Sciatic nerve (tissue), 2 donors: ENCODE measurements around the gene G2E3. TPM values are rescaled to one million over a fixed set of nuclear protein-coding genes. Genes with fewer than 3 reads are reported as not detected.
"Not testable (repeated sequence)": the region's sequence is repeated elsewhere in the genome, so short reads cannot be mapped to it uniquely, and the experiment has no call there.

Experiments
- ATAC-seq: fragments of 200-7000 bp; cut with Tn5 transposase; one replicate; pipeline ENCODE4 v1.9.1; 2020; ENCODE audit warnings: mild to moderate bottlenecking, moderate library complexity
- DNase-seq: peaks from one replicate; pipeline ENCODE4 v3.0.0-alpha.2; 2020; ENCODE audit warnings: low spot score
- intact Hi-C: fragments of 100-400 bp; cut with DNase I; formaldehyde crosslinking; loops from one replicate; pipeline ENCODE4 v1.14.2; 2022
- total RNA-seq: library from RNA; stranded (reverse); fragmentation: NEBNext Ultra II Directional; extraction: Animal tissue kit (Norgen Biotek cat#: 25700); gene quantifications from one replicate; pipeline ENCODE4 v1.2.1, GENCODE V29; 2021
- donor health status: DM: no; HTN: no; CAD: no.
- donor health status: DM: no; HTN: no; CAD: no.

G2E3 gene
- total RNA-seq = 24.3 TPM

DNA sequence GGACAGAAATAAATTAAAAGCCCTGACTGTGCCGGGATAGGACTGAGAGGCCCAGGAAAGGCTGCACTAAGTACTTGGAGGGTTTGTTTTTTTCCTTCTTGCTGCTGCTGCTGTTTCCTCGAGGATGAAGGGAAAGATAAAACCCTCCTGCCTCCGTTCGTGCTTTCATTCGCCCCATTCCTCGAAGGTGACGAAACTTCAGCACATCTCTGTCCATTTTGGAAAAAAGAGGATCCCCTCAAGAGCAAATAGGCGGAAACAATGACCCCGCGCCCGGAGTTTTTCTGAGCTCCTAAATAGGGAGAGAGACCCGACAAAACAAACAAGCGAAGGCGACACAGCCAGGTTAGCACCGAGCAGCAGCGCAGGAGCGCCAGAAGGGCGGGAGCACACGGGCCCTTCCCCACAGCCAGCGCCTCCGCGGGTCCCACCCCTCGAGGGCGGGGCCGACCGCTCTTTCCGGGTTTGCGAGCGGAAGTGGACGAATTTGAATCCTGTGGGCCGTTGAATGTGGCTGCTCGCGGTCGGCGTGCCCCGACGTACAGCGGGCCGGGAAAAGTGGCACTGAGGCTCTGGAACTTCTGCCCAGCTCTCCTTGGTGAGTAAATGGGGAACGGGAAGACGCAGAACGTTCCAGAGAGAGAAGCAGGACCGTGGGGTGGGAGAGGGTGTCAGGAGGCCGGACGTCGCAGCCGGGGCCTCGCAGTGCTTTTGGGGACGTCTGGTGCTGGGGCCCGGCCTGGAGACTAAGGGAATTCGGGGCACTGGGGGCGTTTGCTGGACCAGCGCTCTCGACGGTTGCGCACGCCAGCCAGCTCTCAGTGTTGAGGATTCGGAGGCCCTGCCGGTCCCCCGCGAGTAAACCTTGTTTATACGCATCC, at the start of gene G2E3:
Gene G2E3, plus strand, starts transcription at position 484 of the 881 bp plus-strand sequence. CDS start 21,922 bp downstream, outside the sequence.
- ATAC-seq (peak; percentile 100), DNase-seq (peak; percentile 91)
- intact Hi-C loops = no loop called here

GRCh38 chr14:30517737-30518136, 41.2 kb upstream of the G2E3 start:
- ATAC-seq (no peak), DNase-seq (no peak)
- intact Hi-C loops = no loop called here

- intact Hi-C loops = no loop called here
- DNase-seq = no peak
- no peak for ATAC-seq
Measured at GRCh38 chr14:30518867-30519560, 39.9 kb upstream of the G2E3 start.

DNA sequence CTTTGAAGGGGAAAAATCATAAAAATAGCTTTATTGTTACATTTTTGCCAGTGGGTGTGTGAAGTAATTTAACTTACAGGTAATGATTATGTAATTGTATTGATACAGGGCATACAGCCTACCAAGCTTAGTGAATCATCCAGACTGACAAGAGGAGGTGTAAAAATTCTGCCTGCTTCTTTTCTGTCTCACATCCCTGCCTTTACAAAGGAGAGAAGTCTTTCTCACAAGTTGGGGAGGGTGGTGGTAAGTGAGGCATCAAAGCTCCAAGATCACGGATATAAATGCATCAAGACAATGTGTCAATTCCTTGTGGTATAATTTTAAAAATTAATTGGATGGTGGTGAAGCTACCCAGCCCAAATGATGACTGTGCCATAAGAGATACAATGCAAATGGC, 39.0 kb upstream of the G2E3 start:
- ATAC-seq = no peak
- intact Hi-C loops = no loop called here
- DNase-seq = no peak

- DNase-seq (no peak), ATAC-seq (no peak)
- intact Hi-C loops = no loop called here
Measured at GRCh38 chr14:30520536-30520935, 38.4 kb upstream of the G2E3 start.

- ATAC-seq = peak; percentile 52
- DNase-seq = no peak
- intact Hi-C loops = no loop called here
Measured at GRCh38 chr14:30521899-30522736, 36.8 kb upstream of the G2E3 start.

DNA sequence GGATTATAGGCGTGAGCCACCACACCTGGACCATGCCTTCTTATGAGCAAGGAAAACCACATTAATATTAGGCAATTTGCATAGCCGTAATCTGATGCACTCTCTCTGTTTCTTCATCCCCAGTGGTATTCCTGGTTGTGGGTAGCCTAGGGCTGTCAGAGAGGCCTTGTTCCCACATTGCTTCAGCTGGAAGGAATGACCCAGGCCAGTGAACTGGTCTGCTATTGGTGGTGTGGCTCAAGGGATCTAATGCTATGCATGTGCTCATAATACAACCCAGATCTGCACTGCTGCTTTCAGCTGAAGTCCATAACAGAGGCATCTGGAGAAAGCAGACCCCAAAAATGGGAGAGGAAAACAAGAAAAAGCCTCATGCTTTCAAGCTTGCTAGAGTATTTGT, 33.1 kb upstream of the G2E3 start:
- intact Hi-C loops = no loop called here
- no peak for ATAC-seq
- DNase-seq = no peak

DNA sequence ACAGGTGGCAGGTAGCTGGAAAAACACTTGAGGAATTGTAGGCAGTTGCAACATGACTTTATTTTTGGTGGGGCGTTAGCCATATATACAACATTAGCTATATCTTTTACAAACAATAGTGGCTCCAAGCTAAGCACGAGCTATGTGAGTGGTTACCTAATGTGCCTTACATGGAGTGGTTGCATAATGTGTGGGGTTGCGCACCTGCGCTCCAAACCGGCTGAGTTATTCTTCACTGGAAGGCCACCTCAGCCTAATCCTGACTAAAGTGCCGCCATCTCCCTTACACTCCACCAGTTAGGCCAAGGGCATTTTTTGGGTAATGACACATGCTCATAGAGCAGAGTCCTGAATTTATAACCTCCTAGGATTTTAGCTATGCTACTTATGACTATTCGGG, 31.8 kb upstream of the G2E3 start:
- intact Hi-C loops = no loop called here
- DNase-seq (no peak), ATAC-seq (no peak)

DNA sequence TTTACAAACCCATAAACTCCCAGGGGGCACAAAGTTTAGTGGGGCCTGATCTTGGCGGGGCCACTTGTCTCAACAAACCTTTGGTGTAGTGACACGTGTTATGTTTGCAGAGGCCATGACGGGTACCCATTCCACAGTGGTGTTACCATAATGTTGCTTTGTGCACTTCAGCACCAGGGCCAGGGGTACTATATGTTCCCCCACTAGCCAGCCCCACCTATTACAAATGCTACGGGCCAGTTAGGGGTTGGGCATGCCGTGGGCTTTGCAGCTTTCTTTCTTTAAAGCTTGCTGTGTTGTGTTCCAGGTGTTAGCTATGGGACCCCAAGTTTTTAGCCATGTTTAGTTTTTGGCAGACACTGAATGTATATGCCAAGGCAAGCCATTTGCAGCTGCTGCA, 30.8 kb upstream of the G2E3 start:
- intact Hi-C loops = no loop called here
- no peak for ATAC-seq
- no peak for DNase-seq

- DNase-seq = no peak
- intact Hi-C loops = no loop called here
- no peak for ATAC-seq
Measured at GRCh38 chr14:30528778-30529642, 29.9 kb upstream of the G2E3 start.

- ATAC-seq (no peak), DNase-seq (no peak)
- intact Hi-C loops = no loop called here
Measured at GRCh38 chr14:30532264-30532663, 26.7 kb upstream of the G2E3 start.

GRCh38 chr14:30533126-30533525, 25.8 kb upstream of the G2E3 start:
- intact Hi-C loops = no loop called here
- ATAC-seq (no peak), DNase-seq (no peak)

DNA sequence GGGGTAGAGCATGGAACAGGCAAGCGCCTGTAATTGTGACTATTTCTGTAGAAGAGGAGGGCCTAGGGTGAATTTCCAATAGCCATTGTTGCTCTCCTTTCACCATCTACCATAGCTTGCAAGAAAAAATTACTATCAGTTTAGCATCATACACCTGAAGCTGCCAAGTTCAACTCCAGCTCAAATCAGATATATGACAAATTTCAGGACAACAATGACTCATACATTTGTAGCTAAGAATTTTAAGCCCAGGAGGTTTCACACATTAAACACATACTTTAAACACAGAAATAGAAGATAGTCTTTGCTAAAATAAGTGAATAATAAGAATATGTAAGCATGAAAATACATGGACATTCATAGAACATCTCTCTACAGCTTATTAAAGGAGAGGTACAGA, 17.6 kb upstream of the G2E3 start:
- DNase-seq (no peak), ATAC-seq (no peak)

GRCh38 chr14:30546735-30547134, 12.2 kb upstream of the G2E3 start:
- ATAC-seq, DNase-seq, intact Hi-C loops: not testable (repeated sequence)

More for the DNA sequence above, 17.6 kb upstream of the G2E3 start:
- intact Hi-C loops = no loop called here

DNA sequence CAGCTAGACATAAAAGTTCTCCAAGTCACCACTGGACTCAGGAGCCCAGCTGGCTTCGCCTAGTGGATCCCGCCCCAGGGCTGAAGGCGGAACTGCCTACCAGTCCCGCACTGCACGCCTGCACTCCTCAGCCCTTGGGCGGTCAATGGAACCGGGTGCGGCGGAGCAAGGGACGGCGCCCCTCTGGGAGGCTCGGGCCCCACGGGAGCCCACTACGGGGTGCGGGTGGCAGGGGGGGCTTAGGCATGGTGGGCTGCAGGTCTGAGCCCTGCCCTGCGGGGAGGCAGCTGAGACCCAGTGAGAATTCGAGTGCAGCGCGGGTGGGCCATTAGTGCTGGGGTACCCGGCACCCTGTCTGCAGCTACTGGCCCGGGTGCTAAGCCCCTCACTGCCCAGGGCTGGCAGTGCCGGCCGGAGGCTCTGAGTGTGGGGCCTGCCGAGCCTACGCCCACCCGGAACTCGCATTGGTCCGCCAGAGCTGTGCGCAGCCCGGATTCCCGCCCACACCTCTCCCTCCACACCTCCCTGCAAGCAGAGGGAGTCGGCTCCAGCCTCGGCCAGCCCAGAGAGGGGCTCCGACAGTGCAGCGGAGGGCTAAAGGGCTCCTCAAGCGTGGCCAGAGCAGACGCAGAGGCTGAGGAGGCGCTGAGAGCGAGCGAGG, 11.4 kb upstream of the G2E3 start:
- ATAC-seq (no peak), DNase-seq (no peak)
- intact Hi-C loops = no loop called here

- ATAC-seq = no peak
- DNase-seq = no peak
- intact Hi-C loops = no loop called here
Measured at GRCh38 chr14:30550335-30550734, 8.6 kb upstream of the G2E3 start.

DNA sequence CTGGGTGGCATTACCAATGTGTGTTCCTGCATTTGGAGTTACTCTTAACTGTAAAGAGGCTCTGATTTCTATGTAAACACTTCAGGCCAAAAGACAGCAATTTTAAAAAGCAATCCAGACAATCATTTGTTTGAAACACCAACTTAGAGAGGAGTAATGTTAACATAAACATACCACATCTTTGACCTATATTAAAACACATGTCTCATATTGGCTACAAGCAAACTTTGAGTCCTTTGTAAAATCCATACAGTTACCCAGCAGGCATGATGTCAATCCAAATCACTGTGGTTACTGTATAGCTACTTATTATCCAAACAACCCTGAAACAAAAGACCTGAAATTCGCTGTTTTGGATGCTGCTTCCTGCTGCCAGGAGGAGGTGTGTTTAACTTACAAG, 7.5 kb upstream of the G2E3 start:
- ATAC-seq = no peak
- intact Hi-C loops = no loop called here
- DNase-seq = no peak

DNA sequence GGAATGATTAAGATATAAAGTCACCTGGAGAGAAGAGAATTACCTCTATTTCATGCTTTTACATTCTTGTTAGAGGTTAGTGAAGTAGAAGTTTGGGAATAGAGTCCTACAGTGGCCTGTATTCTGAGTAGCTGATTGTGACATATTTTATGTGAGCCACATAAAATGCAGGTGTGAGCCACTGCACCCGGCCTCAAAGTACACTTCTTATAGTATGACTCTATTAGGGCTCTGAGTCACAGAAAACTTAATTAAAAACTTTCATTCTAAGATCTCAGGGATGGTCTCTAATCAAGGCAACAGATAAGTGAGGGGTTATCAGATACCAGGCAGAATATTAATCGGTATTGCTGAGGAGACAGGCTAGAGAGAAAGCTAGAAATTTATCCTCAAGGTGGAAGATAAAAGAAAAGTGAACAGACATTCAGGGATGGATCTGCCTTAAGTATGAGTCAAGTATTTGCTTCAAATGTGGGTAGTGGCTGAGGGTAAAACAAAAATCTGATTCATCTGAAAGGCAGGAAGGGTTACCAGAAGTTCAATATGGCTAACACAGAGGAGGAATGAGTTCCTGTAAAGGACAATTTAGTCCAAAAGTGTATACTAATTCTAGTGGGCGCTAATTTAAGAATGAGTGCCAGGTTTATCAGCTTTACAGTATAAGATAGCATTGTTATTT, 5.5 kb upstream of the G2E3 start:
- DNase-seq (no peak), ATAC-seq (no peak)
- intact Hi-C loops = no loop called here
